AG09309 (cell line): ENCODE measurements around the gene ACTR3.

Experiments
- DNase-seq: peaks from one replicate; pipeline ENCODE4 v3.0.0-alpha.2; 2010; ENCODE audit warnings: low read depth
- H3K4me3 ChIP-seq: 2 replicates; pipeline ENCODE4 v1.5.1; 2011; ENCODE audit warnings: mild to moderate bottlenecking, low read depth, low read length, moderate library complexity; ENCODE audit not compliant: control insufficient read depth
- CTCF ChIP-seq: IDR thresholded peaks from 2 replicates; pipeline ENCODE4 v1.5.1; 2011; ENCODE audit warnings: mild to moderate bottlenecking, low read depth, low read length, inconsistent platforms; ENCODE audit not compliant: insufficient read depth, control insufficient read depth; ENCODE audit errors: missing control alignments

ACTR3 gene

GRCh38 chr2:113966832-113967231 lies 76.9 kb downstream of the ACTR3 start:
- TF ChIP-seq CTCF = no peak
- no peak for DNase-seq
- H3K4me3 ChIP-seq = no peak overlapping the region

GRCh38 chr2:113967272-113967671 lies 77.4 kb downstream of the ACTR3 start:
- TF ChIP-seq CTCF = no peak
- no peak overlapping the region for H3K4me3 ChIP-seq
- DNase-seq = no peak

- H3K4me3 ChIP-seq = no peak overlapping the region
- no peak for TF ChIP-seq CTCF
These were observed 82.9 kb downstream of the ACTR3 start for GRCh38 chr2:113972766-113973165.

GRCh38 chr2:113973810-113974209 lies 83.9 kb downstream of the ACTR3 start:
- no peak overlapping the region for H3K4me3 ChIP-seq
- no peak for TF ChIP-seq CTCF
- no peak for DNase-seq

More at GRCh38 chr2:113972766-113973165, 82.9 kb downstream of the ACTR3 start:
- DNase-seq = no peak

- no peak overlapping the region for H3K4me3 ChIP-seq
- TF ChIP-seq CTCF = no peak
- DNase-seq = no peak
These were observed 84.8 kb downstream of the ACTR3 start for GRCh38 chr2:113974727-113975126.

GRCh38 chr2:113976277-113976928 lies 86.5 kb downstream of the ACTR3 start:
- no peak for DNase-seq
- no peak for TF ChIP-seq CTCF
- no peak overlapping the region for H3K4me3 ChIP-seq
